Measurements from ENCODE around the gene ERC2. TPM values are rescaled to one million over a fixed set of nuclear protein-coding genes. Genes with fewer than 3 reads are reported as not detected.

ERC2 gene
- total and polyA plus RNA-seq, 2 donors (not counting 3 experiments of a cell fraction or from before 2014, with no cell fraction given): 5.6 to 15.5 TPM

DNA sequence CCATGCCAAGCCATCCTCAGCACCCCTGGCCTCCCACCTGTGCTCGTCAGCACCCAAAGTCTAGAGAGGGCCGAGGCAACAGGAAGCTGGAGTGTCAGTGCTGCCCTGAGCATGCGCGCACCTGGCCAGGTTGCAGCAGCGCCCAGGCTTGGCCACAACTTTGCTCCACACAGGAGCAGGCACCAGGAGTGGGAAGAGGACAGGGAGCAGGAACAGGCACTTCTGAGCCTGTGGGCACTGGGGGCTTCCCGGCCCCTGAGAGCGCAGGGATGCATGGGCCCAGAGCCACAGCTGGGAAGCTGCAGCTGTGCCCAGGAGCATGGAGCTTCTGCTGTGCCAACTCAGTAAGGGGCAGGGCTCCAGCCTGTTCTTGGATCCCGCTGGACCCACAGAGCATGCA lies 509.7 kb downstream of the ERC2 start:
- Histone ChIP-seq H3K27ac (ENCODE audit: insufficient read depth, low read depth, low read length) (no peak overlapping the region), H3K4me2 (ENCODE audit: insufficient read depth, low read length) (no peak overlapping the region), H3K9ac (replicated peaks; ENCODE audit: extremely low read depth, insufficient read depth, low read length) (no peak overlapping the region), H3K4me1 (ENCODE audit: control insufficient read depth, extremely low read depth, insufficient read depth, low read length) (no peaks in the 10 kb centered on the region), H4K20me1 (replicated peaks; ENCODE audit: control insufficient read depth, extremely low read depth, insufficient read depth, low read length) (no peaks in the 10 kb centered on the region), H3K79me2 (ENCODE audit: control insufficient read depth, insufficient read depth, low read length) (no peaks in the 10 kb centered on the region), H3K9me1 (replicated peaks; ENCODE audit: control insufficient read depth, extremely low read depth, insufficient read depth, low read length) (no peaks in the 10 kb centered on the region), H3K36me3 (ENCODE audit: control insufficient read depth in 2 of 2, extremely low read depth in 1 of 2, insufficient read depth in 2 of 2, low read length in 2 of 2) (no peaks in the 10 kb centered on the region), H3K9me3 (replicated peaks; ENCODE audit: control insufficient read depth, insufficient read depth, low read length) (no peaks in the 10 kb centered on the region), H3K4me3 (replicated peaks in 1 of 3; ENCODE audit: insufficient read depth in 1 of 3, low read depth in 1 of 3, low read length in 3 of 3) (no peak overlapping the region), H3K27me3 (ENCODE audit: control insufficient read depth in 2 of 2, insufficient read depth in 2 of 2, low read length in 2 of 2) (no peaks in the 10 kb centered on the region), H2AFZ (ENCODE audit: low read depth, low read length) (no peak overlapping the region)
- intact Hi-C loops (cut with micrococcal nuclease): no loop called here
- CTCF ChIA-PET: no interaction called here
- no TSS peak for BruUV-seq (replicated peaks)
- DNase-seq (ENCODE audit: low read depth, low spot score): no peak
- dilution Hi-C loops (cut with MboI; ENCODE audit: extremely low pct_ligation_motif_present, low sequenced_read_pairs): no loop called here
- POLR2A ChIA-PET: no interaction called here
- TF ChIP-seq POLR2A (IDR thresholded peaks at IDR 0.05; ENCODE audit: low read depth, low read length): no peak
- TF ChIP-seq FOS (IDR thresholded peaks at IDR 0.05; ENCODE audit: borderline replicate concordance, insufficient read depth, low read length): no peak
- TF ChIP-seq EZH2 (IDR thresholded peaks at IDR 0.05; ENCODE audit: borderline replicate concordance, low read depth, low read length, severe bottlenecking): no peak
- no peak for TF ChIP-seq POLR2AphosphoS5 (IDR thresholded peaks at IDR 0.05; ENCODE audit: insufficient read depth, low read depth, low read length)
- no peak for TF ChIP-seq MYC (IDR thresholded peaks at IDR 0.05; ENCODE audit: low read depth, low read length)
- TF ChIP-seq CTCF (IDR thresholded peaks at IDR 0.05; ENCODE audit: extremely low read depth in 1 of 2, insufficient read depth in 1 of 2, low read depth in 1 of 2, low read length in 2 of 2): no peak
- FAIRE-seq: no peak
